Ishikawa (cell line): Measurements from ENCODE around the gene RGS8.

Source experiments
- CEBPB ChIP-seq: IDR thresholded peaks from 2 replicates; pipeline ENCODE4 v1.6.1; 2012
- CREB1 ChIP-seq: IDR thresholded peaks from 2 replicates; pipeline ENCODE4 v1.6.1; 2012; ENCODE audit warnings: low read depth
- EGR1 ChIP-seq: IDR thresholded peaks from 2 replicates; pipeline ENCODE4 v1.6.1; 2012
- EP300 ChIP-seq: IDR thresholded peaks from 2 replicates; pipeline ENCODE4 v1.6.1; 2012; ENCODE audit warnings: borderline replicate concordance
- FOXM1 ChIP-seq: IDR thresholded peaks from 2 replicates; pipeline ENCODE4 v1.6.1; 2012; ENCODE audit warnings: low read depth, borderline replicate concordance
- NFIC ChIP-seq: IDR thresholded peaks from 2 replicates; pipeline ENCODE4 v1.6.1; 2012
- RAD21 ChIP-seq: IDR thresholded peaks from 2 replicates; pipeline ENCODE4 v1.6.1; 2012; ENCODE audit warnings: low read depth
- REST ChIP-seq: IDR thresholded peaks from 2 replicates; pipeline ENCODE4 v1.6.1; 2012; ENCODE audit warnings: low read depth, mild to moderate bottlenecking
- TAF1 ChIP-seq: IDR thresholded peaks from 2 replicates; pipeline ENCODE4 v1.6.1; 2012; ENCODE audit warnings: low read depth, mild to moderate bottlenecking
- TCF12 ChIP-seq: IDR thresholded peaks from 2 replicates; pipeline ENCODE4 v1.6.1; 2012; ENCODE audit warnings: low read depth
- TEAD4 ChIP-seq: IDR thresholded peaks from 2 replicates; pipeline ENCODE4 v1.6.1; 2012
- USF1 ChIP-seq: IDR thresholded peaks from 2 replicates; pipeline ENCODE4 v1.6.1; 2012
- YY1 ChIP-seq: IDR thresholded peaks from 2 replicates; pipeline ENCODE4 v1.6.1; 2012; ENCODE audit warnings: low read depth
- ZBTB7A ChIP-seq: IDR thresholded peaks from 2 replicates; pipeline ENCODE4 v1.6.1; 2012; ENCODE audit warnings: low read depth

DNA sequence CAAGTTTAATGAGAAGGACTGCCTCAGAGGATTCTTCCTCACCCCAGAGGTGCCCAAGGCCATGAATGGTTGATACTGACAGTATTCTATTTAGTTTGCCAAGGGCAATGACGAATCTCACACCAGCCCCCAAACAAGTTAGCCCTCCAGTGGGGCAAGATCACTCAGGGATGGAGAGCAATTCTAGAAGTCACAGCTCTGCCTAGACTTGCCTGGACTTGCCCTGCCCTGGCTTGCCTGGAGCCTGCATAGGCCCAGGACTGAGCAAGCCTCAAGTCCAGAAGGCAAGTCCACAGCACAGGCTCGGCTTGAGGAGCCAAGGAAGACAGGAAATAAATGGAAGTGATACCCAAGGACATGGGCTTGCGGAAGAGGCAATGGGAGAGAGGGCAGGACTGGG lies 40.7 kb downstream of the RGS8 start:
- TF ChIP-seq REST (no peak), EP300 (no peak), YY1 (no peak), TAF1 (no peak), RAD21 (no peak), USF1 (no peak), CREB1 (no peak), CEBPB (no peak), FOXM1 (no peak), NFIC (no peak), EGR1 (no peak), TEAD4 (no peak), ZBTB7A (no peak), TCF12 (no peak)
